ENCODE measurements around the gene PRKCZ. TPM values are rescaled to one million over a fixed set of nuclear protein-coding genes. Genes with fewer than 3 reads are reported as not detected.

The PRKCZ gene
- total and polyA plus RNA-seq, 2 experiments from 2014 or later = 26.2 to 36.9 TPM

DNA sequence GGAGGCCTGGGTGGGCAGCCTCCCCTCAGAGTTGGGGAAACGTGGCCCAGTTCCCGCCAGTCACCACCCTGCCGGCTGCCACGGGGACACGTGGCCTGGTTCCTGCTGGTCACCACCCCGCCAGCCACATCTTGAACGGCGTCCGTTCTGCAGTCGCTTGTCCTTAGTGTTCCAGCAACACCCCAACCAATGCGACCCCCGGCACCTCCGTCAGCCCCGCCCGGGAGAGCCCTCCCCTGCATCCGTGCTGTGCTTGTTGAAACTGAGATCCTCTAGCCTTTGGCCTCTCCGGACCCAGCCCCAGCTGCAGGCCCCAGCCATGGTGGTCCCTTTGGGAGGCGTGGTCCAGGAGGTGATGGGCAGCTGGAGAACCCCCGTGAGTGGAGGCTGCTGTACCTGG, 18.7 kb downstream of the PRKCZ start:
- DNase-seq (ENCODE audit: low spot score) = no peak
- H3K9me2 ChIP-seq (ENCODE audit: insufficient read depth) = no peaks in the 10 kb centered on the region
- H3K4me2 ChIP-seq = no peak overlapping the region
- no peaks in the 10 kb centered on the region; the same call in 2 of the 3 replicates for H3K9me3 Mint-ChIP-seq
- no peak overlapping the region for H3K27ac ChIP-seq (ENCODE audit: low read depth)
- H3K27me3 Mint-ChIP-seq (ENCODE audit: insufficient read depth, low read depth, poor library complexity) = peaks cover 9% of the 10 kb centered on the region
- ATAC-seq = no peak
- TF ChIP-seq, protein P1, sequence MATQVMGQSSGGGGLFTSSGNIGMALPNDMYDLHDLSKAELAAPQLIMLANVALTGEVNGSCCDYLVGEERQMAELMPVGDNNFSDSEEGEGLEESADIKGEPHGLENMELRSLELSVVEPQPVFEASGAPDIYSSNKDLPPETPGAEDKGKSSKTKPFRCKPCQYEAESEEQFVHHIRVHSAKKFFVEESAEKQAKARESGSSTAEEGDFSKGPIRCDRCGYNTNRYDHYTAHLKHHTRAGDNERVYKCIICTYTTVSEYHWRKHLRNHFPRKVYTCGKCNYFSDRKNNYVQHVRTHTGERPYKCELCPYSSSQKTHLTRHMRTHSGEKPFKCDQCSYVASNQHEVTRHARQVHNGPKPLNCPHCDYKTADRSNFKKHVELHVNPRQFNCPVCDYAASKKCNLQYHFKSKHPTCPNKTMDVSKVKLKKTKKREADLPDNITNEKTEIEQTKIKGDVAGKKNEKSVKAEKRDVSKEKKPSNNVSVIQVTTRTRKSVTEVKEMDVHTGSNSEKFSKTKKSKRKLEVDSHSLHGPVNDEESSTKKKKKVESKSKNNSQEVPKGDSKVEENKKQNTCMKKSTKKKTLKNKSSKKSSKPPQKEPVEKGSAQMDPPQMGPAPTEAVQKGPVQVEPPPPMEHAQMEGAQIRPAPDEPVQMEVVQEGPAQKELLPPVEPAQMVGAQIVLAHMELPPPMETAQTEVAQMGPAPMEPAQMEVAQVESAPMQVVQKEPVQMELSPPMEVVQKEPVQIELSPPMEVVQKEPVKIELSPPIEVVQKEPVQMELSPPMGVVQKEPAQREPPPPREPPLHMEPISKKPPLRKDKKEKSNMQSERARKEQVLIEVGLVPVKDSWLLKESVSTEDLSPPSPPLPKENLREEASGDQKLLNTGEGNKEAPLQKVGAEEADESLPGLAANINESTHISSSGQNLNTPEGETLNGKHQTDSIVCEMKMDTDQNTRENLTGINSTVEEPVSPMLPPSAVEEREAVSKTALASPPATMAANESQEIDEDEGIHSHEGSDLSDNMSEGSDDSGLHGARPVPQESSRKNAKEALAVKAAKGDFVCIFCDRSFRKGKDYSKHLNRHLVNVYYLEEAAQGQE (IDR thresholded peaks at IDR 0.05; ENCODE audit: unreplicated experiment) = no peak
- no peak for TF ChIP-seq NANOG (IDR thresholded peaks at IDR 0.05; ENCODE audit: borderline replicate concordance)
- TF ChIP-seq, protein P2, sequence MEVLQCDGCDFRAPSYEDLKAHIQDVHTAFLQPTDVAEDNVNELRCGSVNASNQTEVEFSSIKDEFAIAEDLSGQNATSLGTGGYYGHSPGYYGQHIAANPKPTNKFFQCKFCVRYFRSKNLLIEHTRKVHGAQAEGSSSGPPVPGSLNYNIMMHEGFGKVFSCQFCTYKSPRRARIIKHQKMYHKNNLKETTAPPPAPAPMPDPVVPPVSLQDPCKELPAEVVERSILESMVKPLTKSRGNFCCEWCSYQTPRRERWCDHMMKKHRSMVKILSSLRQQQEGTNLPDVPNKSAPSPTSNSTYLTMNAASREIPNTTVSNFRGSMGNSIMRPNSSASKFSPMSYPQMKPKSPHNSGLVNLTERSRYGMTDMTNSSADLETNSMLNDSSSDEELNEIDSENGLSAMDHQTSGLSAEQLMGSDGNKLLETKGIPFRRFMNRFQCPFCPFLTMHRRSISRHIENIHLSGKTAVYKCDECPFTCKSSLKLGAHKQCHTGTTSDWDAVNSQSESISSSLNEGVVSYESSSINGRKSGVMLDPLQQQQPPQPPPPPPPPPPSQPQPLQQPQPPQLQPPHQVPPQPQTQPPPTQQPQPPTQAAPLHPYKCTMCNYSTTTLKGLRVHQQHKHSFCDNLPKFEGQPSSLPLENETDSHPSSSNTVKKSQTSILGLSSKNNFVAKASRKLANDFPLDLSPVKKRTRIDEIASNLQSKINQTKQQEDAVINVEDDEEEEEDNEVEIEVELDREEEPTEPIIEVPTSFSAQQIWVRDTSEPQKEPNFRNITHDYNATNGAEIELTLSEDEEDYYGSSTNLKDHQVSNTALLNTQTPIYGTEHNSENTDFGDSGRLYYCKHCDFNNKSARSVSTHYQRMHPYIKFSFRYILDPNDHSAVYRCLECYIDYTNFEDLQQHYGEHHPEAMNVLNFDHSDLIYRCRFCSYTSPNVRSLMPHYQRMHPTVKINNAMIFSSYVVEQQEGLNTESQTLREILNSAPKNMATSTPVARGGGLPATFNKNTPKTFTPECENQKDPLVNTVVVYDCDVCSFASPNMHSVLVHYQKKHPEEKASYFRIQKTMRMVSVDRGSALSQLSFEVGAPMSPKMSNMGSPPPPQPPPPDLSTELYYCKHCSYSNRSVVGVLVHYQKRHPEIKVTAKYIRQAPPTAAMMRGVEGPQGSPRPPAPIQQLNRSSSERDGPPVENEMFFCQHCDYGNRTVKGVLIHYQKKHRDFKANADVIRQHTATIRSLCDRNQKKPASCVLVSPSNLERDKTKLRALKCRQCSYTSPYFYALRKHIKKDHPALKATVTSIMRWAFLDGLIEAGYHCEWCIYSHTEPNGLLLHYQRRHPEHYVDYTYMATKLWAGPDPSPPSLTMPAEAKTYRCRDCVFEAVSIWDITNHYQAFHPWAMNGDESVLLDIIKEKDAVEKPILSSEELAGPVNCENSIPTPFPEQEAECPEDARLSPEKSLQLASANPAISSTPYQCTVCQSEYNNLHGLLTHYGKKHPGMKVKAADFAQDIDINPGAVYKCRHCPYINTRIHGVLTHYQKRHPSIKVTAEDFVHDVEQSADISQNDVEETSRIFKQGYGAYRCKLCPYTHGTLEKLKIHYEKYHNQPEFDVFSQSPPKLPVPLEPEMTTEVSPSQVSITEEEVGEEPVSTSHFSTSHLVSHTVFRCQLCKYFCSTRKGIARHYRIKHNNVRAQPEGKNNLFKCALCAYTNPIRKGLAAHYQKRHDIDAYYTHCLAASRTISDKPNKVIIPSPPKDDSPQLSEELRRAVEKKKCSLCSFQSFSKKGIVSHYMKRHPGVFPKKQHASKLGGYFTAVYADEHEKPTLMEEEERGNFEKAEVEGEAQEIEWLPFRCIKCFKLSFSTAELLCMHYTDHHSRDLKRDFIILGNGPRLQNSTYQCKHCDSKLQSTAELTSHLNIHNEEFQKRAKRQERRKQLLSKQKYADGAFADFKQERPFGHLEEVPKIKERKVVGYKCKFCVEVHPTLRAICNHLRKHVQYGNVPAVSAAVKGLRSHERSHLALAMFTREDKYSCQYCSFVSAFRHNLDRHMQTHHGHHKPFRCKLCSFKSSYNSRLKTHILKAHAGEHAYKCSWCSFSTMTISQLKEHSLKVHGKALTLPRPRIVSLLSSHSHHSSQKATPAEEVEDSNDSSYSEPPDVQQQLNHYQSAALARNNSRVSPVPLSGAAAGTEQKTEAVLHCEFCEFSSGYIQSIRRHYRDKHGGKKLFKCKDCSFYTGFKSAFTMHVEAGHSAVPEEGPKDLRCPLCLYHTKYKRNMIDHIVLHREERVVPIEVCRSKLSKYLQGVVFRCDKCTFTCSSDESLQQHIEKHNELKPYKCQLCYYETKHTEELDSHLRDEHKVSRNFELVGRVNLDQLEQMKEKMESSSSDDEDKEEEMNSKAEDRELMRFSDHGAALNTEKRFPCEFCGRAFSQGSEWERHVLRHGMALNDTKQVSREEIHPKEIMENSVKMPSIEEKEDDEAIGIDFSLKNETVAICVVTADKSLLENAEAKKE (CRISPR knock-in tag; IDR thresholded peaks at IDR 0.05) = no peak
- TF ChIP-seq, protein P3, sequence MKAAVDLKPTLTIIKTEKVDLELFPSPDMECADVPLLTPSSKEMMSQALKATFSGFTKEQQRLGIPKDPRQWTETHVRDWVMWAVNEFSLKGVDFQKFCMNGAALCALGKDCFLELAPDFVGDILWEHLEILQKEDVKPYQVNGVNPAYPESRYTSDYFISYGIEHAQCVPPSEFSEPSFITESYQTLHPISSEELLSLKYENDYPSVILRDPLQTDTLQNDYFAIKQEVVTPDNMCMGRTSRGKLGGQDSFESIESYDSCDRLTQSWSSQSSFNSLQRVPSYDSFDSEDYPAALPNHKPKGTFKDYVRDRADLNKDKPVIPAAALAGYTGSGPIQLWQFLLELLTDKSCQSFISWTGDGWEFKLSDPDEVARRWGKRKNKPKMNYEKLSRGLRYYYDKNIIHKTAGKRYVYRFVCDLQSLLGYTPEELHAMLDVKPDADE (IDR thresholded peaks at IDR 0.05) = no peak
- TF ChIP-seq JUNB (IDR thresholded peaks at IDR 0.05; ENCODE audit: unreplicated experiment) = no peak
- TF ChIP-seq EZH2phosphoT487 (IDR thresholded peaks at IDR 0.05; ENCODE audit: unreplicated experiment) = no peak
- TF ChIP-seq STAT1 (IDR thresholded peaks at IDR 0.05; ENCODE audit: unreplicated experiment) = no peak
- TF ChIP-seq EZH2 (IDR thresholded peaks at IDR 0.05; ENCODE audit: low read depth, unreplicated experiment) = no peak
- TF ChIP-seq, protein P4, sequence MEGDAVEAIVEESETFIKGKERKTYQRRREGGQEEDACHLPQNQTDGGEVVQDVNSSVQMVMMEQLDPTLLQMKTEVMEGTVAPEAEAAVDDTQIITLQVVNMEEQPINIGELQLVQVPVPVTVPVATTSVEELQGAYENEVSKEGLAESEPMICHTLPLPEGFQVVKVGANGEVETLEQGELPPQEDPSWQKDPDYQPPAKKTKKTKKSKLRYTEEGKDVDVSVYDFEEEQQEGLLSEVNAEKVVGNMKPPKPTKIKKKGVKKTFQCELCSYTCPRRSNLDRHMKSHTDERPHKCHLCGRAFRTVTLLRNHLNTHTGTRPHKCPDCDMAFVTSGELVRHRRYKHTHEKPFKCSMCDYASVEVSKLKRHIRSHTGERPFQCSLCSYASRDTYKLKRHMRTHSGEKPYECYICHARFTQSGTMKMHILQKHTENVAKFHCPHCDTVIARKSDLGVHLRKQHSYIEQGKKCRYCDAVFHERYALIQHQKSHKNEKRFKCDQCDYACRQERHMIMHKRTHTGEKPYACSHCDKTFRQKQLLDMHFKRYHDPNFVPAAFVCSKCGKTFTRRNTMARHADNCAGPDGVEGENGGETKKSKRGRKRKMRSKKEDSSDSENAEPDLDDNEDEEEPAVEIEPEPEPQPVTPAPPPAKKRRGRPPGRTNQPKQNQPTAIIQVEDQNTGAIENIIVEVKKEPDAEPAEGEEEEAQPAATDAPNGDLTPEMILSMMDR (conservative IDR thresholded peaks at IDR 0.05; ENCODE audit: low read depth in 2 of 2) = no peak
- TF ChIP-seq POLR2AphosphoS5 (IDR thresholded peaks at IDR 0.05; ENCODE audit: low read depth) = no peak
- TF ChIP-seq ZNF114 (CRISPR knock-in tag; IDR thresholded peaks at IDR 0.05) = no peak
- no peaks in the 10 kb centered on the region for H3K27me3 ChIP-seq (ENCODE audit: insufficient read depth)
- no peak overlapping the region for H3K4me3 Mint-ChIP-seq
- peaks cover 22% of the 10 kb centered on the region for H3K36me3 Mint-ChIP-seq (ENCODE audit: low read depth)
- peaks cover 47% of the 10 kb centered on the region for H3K79me2 ChIP-seq (replicated peaks; ENCODE audit: insufficient read depth)
- no peak overlapping the region for H3K27ac Mint-ChIP-seq
- H3K36me3 ChIP-seq (ENCODE audit: insufficient read depth) = peaks cover 6% of the 10 kb centered on the region; the same call in 1 of the 2 replicates
- peaks cover 9% of the 10 kb centered on the region for H3K4me1 Mint-ChIP-seq
- no peaks in the 10 kb centered on the region for H3F3A ChIP-seq (replicated peaks; ENCODE audit: low read depth)
- no peak overlapping the region for H2AFZ ChIP-seq
- 0 out of 2 replicates have a peak, but pooled peaks cover 6% of the 10 kb centered on the region for H4K20me1 ChIP-seq (replicated peaks; ENCODE audit: insufficient read depth)
- no peak overlapping the region for H3K4me3 ChIP-seq
- H3K4me1 ChIP-seq (ENCODE audit: insufficient read depth) = no peaks in the 10 kb centered on the region
